Psoas muscle (tissue), 8 donors: Measurements from ENCODE around the gene CNMD. TPM values are rescaled to one million over a fixed set of nuclear protein-coding genes. Genes with fewer than 3 reads are reported as not detected.

Experiments used
- ATAC-seq, 4 donors: fragments of 200-7000 bp; cut with Tn5 transposase; one replicate each; pipeline ENCODE4 v1.9.1; 2020; ENCODE audit warnings: moderate library complexity in 3 of 4, mild to moderate bottlenecking in 2 of 4
- DNase-seq, 2 donors: peaks; one replicate each; pipeline ENCODE4 v3.0.0-alpha.2; 2020
- H3K27ac ChIP-seq: fragments of 200-600 bp; one replicate; pipeline ENCODE4 v1.8.0; 2022
- H3K27me3 ChIP-seq, 3 donors: fragments of 200-600 bp in 1 of 3; one replicate each; pipeline versions ENCODE4 v1.6.1 to v1.8.0; 2013 to 2022; ENCODE audit warnings: low read length in 2 of 3, mild to moderate bottlenecking in 2 of 3, moderate library complexity in 1 of 3; ENCODE audit not compliant: insufficient read depth in 3 of 3
- H3K36me3 ChIP-seq, 2 donors: fragments of 200-600 bp in 1 of 2; one replicate each; pipeline versions ENCODE4 v1.6.1 to v1.8.0; 2013 to 2022; ENCODE audit warnings: low read depth in 1 of 2, mild to moderate bottlenecking in 1 of 2, moderate library complexity in 1 of 2; ENCODE audit not compliant: insufficient read depth in 1 of 2
- H3K4me1 ChIP-seq: fragments of 200-600 bp; one replicate; pipeline ENCODE4 v1.8.0; 2022
- H3K4me3 ChIP-seq: fragments of 200-600 bp; one replicate; pipeline ENCODE4 v1.8.0; 2022; ENCODE audit warnings: mild to moderate bottlenecking
- H3K9me3 ChIP-seq: fragments of 200-600 bp; one replicate; pipeline ENCODE4 v1.8.0; 2022
- WGBS, 3 donors: extraction: QIAGEN DNeasy Blood & Tissue Kit; methylation state at CpG; one replicate each; pipeline versions ENCODE4 v1.1.6 to v1.1.7; 2013; 5-methylcytosine and 5-hydroxymethylcytosine counted together
- intact Hi-C, 2 donors: fragments of 100-400 bp; cut with DNase I; formaldehyde crosslinking; loops; one replicate each; pipeline versions ENCODE4 v1.11.0 to v1.14.2; 2022
- polyA plus RNA-seq, 3 donors: library from polyadenylated mRNA; stranded (reverse); fragments of 200-250 nt; gene quantifications; one replicate each; pipeline ENCODE4 v1.2.3, GENCODE V29; 2013
- total RNA-seq, 4 donors: library from RNA; stranded (reverse); fragmentation: NEBNext Ultra II Directional in 2 of 4; extraction: Animal tissue kit (Norgen Biotek cat#: 25700) in 2 of 4; gene quantifications; one replicate each; pipeline versions ENCODE4 v1.2.1 to v1.2.4, GENCODE V29; 2021 to 2023
- TF ChIP-seq, protein P1 (sequence below): fragments of 200-600 bp; IDR thresholded peaks from one replicate; pipeline ENCODE4 v1.8.0; 2022; ENCODE audit warnings: antibody characterized with exemption
- donor health status: healthy with polysubstance abuse.
- donor health status: DM: no; HTN: no; CAD: no; lungs with moderate emphysema.
- donor health status: Bipolar disorder and iron deficiency.
- donor health status: healthy.
- donor health status: DM: yes; HTN: yes; CAD: no.
- donor health status: DM: no; HTN: no; CAD: no.
- donor health status: DM: no; HTN: no; CAD: no.
- donor health status: DM: yes; HTN: yes; CAD: no.

Gene CNMD
- total and polyA plus RNA-seq, 7 donors = not detected

DNA sequence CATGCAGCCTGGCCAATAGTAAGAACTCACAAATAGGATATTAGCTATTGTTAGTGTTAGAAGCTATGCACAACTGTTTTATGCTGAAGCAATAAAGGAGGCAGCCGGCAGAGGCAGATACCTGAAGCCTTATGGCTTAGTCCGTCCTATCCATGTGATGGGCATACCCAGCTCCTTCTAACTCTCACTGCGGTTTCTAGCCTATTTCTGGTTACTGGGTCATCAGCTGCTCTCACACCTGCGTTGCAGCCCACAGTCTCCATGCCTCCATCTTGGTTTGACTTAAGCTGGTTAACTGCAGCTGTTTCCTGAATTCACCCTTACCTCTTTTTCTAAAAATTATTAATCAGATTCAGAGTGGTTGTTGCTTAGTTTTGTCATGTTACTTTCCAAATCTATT lies 40.5 kb upstream of the CNMD start:
- Histone ChIP-seq H3K36me3 (no peaks in the 10 kb centered on the region), H3K27ac (no peak overlapping the region), H3K27me3 (no peaks in the 10 kb centered on the region), H3K9me3 (no peaks in the 10 kb centered on the region), H3K4me1 (no peaks in the 10 kb centered on the region), H3K4me3 (no peak overlapping the region)
- ATAC-seq (no peak), DNase-seq (no peak)
- TF ChIP-seq, protein P1, sequence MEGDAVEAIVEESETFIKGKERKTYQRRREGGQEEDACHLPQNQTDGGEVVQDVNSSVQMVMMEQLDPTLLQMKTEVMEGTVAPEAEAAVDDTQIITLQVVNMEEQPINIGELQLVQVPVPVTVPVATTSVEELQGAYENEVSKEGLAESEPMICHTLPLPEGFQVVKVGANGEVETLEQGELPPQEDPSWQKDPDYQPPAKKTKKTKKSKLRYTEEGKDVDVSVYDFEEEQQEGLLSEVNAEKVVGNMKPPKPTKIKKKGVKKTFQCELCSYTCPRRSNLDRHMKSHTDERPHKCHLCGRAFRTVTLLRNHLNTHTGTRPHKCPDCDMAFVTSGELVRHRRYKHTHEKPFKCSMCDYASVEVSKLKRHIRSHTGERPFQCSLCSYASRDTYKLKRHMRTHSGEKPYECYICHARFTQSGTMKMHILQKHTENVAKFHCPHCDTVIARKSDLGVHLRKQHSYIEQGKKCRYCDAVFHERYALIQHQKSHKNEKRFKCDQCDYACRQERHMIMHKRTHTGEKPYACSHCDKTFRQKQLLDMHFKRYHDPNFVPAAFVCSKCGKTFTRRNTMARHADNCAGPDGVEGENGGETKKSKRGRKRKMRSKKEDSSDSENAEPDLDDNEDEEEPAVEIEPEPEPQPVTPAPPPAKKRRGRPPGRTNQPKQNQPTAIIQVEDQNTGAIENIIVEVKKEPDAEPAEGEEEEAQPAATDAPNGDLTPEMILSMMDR = no peak
- intact Hi-C loops = no loop called here
- 83 to 90% (median 85%) methylated on average over 4 of the region's 4 CpGs for WGBS, 3 donors

DNA sequence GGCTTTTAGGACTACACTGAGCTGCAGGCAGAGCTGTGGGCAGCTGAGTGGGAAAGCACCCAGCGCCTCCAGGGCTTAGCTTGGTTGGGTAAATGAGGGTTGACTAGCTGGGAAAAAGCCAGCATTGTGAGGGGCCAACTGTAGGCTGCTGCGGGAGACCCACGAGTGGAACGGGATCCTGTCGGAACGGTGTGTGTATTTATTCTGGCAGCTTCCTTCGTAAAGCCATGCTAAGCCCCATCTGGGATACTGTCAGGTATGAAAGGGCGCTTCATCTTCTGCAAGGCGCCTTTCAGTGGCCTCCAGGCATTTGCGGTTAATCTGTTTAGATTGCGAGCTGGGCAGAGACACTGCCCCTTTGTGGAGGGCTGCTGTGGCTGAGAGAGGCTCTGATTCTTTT lies 39.5 kb upstream of the CNMD start:
- no peak for ATAC-seq
- TF ChIP-seq, protein P1 = no peak
- H3K27me3 ChIP-seq = no peaks in the 10 kb centered on the region
- intact Hi-C loops = no loop called here
- H3K4me3 ChIP-seq = no peak overlapping the region
- H3K4me1 ChIP-seq = no peaks in the 10 kb centered on the region
- no peak overlapping the region for H3K27ac ChIP-seq
- DNase-seq = no peak
- H3K36me3 ChIP-seq = no peaks in the 10 kb centered on the region
- WGBS, 3 donors = 72 to 77% (median 75%) methylated on average over 11 of the region's 11 CpGs
- no peaks in the 10 kb centered on the region for H3K9me3 ChIP-seq

DNA sequence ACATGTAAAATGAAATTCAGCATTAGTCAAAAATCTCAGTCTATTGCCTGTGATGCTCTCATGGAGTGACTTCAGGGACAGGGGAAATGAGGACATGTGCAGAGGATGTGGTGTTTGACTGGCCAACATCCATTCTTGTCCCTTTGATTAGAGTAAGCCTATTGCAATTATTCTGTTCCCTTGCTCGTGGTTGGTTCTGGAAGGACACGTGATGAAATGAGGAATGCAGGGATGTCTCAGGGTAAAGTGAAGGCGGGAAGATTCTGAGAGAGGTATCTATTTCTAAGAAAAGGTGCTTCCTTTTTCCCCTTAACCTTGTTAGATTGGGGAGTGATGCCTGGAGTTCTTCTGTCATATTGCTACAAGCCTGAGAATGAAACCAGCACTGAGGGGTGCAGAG lies 37.1 kb upstream of the CNMD start:
- H3K9me3 ChIP-seq = no peaks in the 10 kb centered on the region
- H3K27me3 ChIP-seq = peaks cover 0 to 7% (median 2%) of the 10 kb centered on the region in 3 donors
- intact Hi-C loops = no loop called here
- no peak overlapping the region for H3K4me3 ChIP-seq
- no peak overlapping the region for H3K27ac ChIP-seq
- no peaks in the 10 kb centered on the region for H3K4me1 ChIP-seq
- TF ChIP-seq, protein P1 = no peak
- DNase-seq (no peak), ATAC-seq (no peak)
- H3K36me3 ChIP-seq = no peaks in the 10 kb centered on the region
- WGBS, 3 donors = 72 to 85% (median 73%) methylated on average over 3 of the region's 3 CpGs

DNA sequence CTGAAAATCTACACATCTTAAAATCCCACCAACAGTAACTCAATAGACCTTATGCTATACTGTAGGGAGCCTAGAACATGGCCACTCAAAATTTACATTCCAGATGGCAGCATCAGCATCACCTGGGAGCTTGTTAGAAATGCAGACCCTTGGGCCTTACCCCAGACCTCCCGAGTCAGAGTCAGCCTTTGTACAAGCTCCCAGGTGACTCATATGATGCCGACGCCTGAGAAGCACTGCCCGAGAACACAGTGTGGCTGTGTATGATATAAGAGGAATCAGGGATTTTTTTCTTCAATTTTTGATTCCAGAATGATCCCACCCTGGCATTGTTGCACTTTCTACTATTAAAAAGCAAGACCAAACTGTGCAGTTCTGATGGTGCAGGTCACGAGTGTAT lies 35.9 kb upstream of the CNMD start:
- Histone ChIP-seq H3K9me3 (no peaks in the 10 kb centered on the region), H3K27me3 (peaks cover 0 to 9% (median 2%) of the 10 kb centered on the region in 3 donors), H3K27ac (no peak overlapping the region), H3K36me3 (no peaks in the 10 kb centered on the region), H3K4me1 (no peaks in the 10 kb centered on the region), H3K4me3 (no peak overlapping the region)
- TF ChIP-seq, protein P1 = no peak
- DNase-seq (no peak), ATAC-seq (no peak)
- intact Hi-C loops = no loop called here
- WGBS, 3 donors = 55 to 67% (median 57%) methylated on average over 5 of the region's 5 CpGs

DNA sequence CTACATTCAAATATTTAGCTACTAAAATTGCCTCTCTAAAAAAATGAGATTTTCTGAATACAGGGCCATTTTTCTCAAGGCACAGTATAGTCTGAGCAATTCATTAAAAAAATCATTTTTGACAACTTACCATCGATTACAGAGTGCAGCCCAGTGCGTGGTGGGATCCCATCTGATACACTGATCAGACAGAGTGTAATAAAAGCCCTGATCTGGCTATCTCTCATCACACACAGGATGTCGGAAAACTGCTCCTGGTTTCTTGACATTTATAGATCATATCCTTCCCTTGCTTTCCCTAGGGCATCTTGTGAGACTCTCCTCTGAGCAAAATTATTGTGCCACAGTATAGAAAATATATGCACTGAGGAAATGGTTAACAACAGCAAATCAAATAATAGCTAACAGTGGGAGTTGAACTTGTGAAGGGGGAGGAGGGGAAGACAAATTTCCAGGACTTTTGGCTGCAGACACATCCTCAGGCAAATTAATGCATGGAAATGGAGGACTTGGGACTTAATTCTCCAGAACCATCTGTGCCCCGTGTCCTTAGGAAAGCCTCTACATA lies 28.4 kb upstream of the CNMD start:
- Histone ChIP-seq H3K36me3 (no peaks in the 10 kb centered on the region), H3K4me1 (no peaks in the 10 kb centered on the region), H3K9me3 (no peaks in the 10 kb centered on the region), H3K27me3 (peaks cover 0 to 8% (median 2%) of the 10 kb centered on the region in 3 donors), H3K27ac (no peak overlapping the region), H3K4me3 (no peak overlapping the region)
- intact Hi-C loops = no loop called here
- WGBS, 3 donors = 53 to 57% (median 55%) methylated on average over 4 of the region's 4 CpGs
- DNase-seq = no peak
- ATAC-seq = no peak
- TF ChIP-seq, protein P1 = no peak
